ENCODE results near the gene FAM156A. TPM values are rescaled to one million over a fixed set of nuclear protein-coding genes. Genes with fewer than 3 reads are reported as not detected.
"Not testable (repeated sequence)": the region's sequence is repeated elsewhere in the genome, so short reads cannot be mapped to it uniquely, and the experiment has no call there.

The FAM156A gene
- total RNA-seq, 1 donor = 12.1 TPM

DNA sequence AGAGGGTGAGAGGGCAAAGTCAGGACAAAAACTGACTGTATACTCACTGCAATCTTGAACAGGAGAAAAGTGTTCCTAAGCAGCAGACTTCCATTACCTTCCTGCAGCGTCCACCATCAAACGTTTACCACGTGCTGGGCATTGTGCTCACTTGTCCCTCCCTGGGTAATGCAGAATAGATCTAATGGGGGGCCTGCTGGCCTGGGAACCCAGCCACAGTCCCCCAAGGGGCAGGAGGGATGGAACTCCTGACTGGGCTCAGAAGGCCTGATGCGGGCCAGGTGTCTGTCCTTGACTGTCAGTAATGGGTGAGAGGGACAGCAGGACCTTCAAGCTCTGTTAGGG is 37.6 kb upstream of the FAM156A start:
- no peak for DNase-seq (ENCODE audit: low read depth)
- TF ChIP-seq, protein P1, sequence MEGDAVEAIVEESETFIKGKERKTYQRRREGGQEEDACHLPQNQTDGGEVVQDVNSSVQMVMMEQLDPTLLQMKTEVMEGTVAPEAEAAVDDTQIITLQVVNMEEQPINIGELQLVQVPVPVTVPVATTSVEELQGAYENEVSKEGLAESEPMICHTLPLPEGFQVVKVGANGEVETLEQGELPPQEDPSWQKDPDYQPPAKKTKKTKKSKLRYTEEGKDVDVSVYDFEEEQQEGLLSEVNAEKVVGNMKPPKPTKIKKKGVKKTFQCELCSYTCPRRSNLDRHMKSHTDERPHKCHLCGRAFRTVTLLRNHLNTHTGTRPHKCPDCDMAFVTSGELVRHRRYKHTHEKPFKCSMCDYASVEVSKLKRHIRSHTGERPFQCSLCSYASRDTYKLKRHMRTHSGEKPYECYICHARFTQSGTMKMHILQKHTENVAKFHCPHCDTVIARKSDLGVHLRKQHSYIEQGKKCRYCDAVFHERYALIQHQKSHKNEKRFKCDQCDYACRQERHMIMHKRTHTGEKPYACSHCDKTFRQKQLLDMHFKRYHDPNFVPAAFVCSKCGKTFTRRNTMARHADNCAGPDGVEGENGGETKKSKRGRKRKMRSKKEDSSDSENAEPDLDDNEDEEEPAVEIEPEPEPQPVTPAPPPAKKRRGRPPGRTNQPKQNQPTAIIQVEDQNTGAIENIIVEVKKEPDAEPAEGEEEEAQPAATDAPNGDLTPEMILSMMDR (IDR thresholded peaks at IDR 0.05; ENCODE audit: insufficient read depth, low read depth, low read length) = no peak
- peak overlapping the region; percentile 74 for H3K4me3 ChIP-seq (ENCODE audit: low read depth, low read length)

DNA sequence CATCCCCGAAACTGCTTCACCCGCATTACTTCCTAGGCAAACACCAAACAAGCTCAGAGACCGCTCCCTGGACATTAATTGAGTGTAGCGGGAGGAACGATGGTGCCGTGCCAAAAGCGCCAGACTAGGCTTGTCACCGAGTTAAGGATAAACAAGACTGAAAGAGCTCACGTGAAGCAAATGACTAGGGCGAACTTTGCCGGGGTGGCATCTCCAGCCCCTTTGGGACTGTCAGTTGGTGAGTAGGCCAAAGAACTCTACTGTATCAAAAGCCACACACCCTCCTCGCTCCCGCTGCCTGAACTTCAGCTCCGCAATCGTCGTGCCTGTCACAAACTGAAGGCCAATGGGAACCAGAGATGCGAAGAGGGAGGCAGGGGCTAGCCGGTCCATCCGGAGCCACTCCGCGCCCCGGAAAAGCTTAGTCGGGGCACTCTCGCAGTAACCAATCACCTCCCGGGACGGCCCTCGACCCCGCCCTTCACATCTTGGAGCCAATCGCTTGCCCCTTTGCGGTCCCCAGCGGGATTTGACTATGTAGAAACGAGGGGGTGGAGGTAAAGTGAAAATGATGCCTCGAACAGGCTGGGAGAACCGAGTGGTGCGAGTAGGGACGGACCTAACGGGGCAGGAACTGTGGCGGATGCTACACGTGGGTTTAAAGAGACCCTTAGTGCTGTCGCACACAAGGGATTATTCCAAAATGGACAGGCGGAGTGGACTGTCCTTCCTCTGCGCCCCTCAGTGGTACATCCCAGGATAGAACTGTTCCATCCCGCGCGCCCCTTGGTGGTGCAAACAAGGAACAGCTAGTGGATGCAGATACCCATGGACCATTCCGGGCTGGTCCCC is 37.0 kb upstream of the FAM156A start:
- peak overlapping the region; percentile 74 for H3K4me3 ChIP-seq (ENCODE audit: low read depth, low read length)
- TF ChIP-seq, protein P1 (IDR thresholded peaks at IDR 0.05; ENCODE audit: insufficient read depth, low read depth, low read length) = peak; percentile 69
- DNase-seq (ENCODE audit: low read depth) = peak; percentile 95

- no peak for DNase-seq (ENCODE audit: low read depth)
- TF ChIP-seq, protein P1 (IDR thresholded peaks at IDR 0.05; ENCODE audit: insufficient read depth, low read depth, low read length) = no peak
- no peak overlapping the region for H3K4me3 ChIP-seq (ENCODE audit: low read depth, low read length)
Observed at GRCh38 chrX:52990848-52991247, 32.5 kb upstream of the FAM156A start.

DNA sequence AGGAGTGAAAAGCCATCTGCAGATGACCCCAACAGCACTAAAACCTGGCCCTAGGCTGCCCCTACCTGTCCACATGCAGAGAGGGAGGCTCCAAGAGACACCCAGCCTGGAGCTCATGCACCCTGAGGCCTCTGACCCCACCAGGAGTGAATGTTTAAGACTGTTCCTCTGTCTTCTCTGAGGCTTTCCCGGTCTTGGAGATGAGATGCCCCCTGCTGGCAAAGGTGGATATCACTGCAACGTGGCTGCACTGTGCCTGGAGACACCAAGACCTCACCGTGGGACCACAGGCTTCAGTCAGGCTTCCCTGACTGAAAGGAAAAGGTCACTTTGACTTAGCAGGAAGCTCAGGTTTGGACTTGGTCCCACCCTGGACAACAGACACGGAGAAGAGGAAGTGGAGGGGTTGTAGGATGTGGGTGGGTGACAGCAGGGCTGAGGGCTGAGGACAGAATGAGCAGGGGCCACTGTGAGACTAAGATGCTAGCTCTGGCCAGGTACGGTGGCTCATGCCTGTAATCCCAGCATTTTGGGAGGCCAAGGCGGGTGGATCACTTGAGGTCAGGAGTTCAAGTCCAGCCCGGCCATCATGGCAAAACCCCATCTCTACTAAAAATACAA is 31.8 kb upstream of the FAM156A start:
- DNase-seq (ENCODE audit: low read depth) = peak; percentile 67
- H3K4me3 ChIP-seq (ENCODE audit: low read depth, low read length) = not testable (repeated sequence)
- TF ChIP-seq, protein P1 (IDR thresholded peaks at IDR 0.05; ENCODE audit: insufficient read depth, low read depth, low read length) = peak; percentile 67

- H3K4me3 ChIP-seq (ENCODE audit: low read depth, low read length) = no peak overlapping the region
- no peak for DNase-seq (ENCODE audit: low read depth)
- TF ChIP-seq, protein P1 (IDR thresholded peaks at IDR 0.05; ENCODE audit: insufficient read depth, low read depth, low read length) = no peak
Observed at GRCh38 chrX:52988985-52989917, 30.9 kb upstream of the FAM156A start.

DNA sequence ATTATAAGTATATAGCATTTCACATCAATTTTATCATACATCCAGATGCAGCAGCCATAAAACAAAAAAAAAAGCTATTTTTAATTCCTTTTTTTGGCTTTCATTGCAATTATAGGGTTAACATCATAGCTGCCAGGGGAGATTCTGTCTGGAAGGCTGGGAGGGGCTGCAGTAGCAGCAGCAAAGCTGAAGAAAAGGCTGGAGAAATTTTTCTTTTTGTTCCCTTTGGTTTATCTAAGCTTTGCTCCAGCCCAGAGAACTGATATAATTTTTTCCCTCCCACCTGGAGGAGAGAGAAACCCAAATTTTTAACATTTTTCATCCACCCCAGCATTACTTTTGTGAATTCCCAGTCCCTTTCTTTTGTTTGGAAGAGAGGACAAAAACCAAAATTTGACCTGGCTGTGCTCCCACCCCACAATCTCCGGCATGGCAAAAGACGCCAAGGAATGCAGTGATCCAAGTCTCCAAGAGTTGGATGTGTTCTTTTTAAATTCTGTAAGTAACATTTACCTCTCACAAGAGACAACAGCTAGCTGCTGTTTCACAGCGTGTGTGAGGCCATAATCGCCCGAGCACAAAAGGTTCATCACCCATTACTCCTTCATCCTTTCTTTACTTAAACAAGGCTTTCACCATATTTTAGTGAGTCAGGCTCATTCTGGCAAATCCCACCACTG is 25.1 kb upstream of the FAM156A start:
- H3K4me3 ChIP-seq (ENCODE audit: low read depth, low read length) = no peak overlapping the region
- DNase-seq (ENCODE audit: low read depth) = peak; percentile 12
- TF ChIP-seq, protein P1 (IDR thresholded peaks at IDR 0.05; ENCODE audit: insufficient read depth, low read depth, low read length) = no peak

Measured in fibroblast of villous mesenchyme (primary cell).